NCI-H526 treated with DMSO at 0.1 percent for 48 hours (cell line): ENCODE data around the gene GPX7.

Experiments used
- DNase-seq: peaks from one replicate; lab custom pipeline; 2025; lab: John Stamatoyannopoulos, UW

The GPX7 gene

DNA sequence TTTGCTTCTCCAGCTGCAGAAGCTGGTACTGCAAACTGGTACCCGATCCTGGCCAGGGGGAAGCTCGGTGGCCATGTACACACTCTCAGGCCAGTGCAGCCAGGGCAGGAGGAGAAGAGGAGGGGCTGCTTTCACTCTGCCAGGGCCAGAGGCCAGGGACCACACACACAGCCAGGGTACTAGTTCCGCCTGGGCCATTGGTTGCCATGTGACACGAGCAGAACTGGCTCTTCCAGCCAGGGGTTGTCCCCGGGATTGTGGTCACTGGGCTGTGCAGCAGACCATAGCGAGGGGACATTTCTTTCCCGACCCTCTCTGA is 27.1 kb downstream of the GPX7 start:
- DNase-seq = no peak

DNA sequence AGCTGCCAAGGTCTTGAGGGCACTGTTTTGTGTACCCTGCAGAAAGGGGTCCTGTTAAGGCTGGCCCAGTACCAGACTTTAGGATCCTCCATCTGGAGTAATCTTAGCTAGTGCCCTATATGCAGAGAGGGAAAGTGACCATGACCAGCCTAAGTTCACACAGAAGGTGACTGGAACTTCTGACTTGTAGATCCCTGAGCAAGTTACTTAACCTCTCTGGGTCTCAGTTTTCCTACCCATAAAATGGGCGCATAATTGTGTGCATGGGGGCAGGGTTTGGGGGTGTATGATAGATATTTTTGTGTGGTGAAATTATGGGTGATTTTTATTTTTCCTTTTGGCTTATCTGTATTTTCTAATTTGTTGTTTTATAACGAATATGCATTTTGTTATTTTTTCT is 27.5 kb downstream of the GPX7 start:
- DNase-seq = no peak

DNA sequence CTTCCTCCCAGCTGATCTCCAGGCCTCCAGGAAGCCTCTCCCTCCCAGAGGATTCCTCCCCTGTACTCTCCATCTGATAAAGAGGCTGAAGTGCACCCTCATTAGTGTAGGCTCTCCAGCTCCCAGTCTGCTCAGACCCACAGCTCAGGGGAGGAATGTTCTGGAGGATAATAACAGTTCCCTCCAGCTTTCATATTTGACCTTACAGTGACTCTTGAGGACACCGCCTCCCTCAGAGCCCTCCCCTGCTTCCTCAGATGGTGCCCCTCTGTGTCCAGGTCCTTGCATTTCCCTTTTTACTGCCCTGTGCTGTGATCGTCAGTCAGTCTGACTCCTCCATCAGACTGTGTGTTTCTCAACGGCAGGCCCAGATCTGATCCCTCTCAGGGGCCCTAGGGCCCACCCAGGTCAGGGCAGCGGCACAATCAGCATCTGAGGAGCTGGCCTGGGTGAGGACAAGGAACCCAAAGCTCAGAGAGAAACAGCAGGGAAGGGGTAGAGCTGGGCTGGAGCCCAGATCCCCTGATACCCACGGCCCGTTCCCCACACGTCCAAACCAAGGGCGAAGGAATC is 29.7 kb downstream of the GPX7 start:
- no peak for DNase-seq

DNA sequence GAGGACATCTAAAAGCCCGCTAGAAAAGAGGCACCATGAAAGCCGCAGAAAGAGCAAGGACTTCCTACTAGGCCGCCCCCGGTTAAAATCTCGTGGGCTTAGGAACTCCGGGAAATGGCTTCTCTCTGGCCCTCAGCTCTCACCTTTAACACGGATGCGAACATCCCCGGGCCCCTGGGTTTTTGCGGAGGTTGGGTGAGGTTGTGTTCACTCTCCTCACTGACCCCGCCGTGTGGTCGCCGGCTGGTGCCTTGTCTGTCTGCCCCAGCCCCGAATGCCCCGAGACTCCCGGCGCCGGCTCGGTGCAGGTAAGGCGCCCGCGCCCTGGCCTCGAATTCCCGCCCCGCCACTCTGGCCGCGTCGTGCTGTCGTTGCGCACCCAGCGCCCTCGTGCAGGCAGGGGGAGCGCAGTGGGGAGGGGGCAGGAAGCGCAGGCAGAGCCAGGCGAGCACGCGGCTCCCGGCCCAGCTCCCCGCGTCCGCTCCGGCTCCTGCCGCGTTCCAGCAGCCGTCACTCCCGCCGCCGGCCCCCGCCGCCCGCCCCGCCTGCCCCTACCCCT is 30.6 kb downstream of the GPX7 start, which contains the start of gene SHISAL2A:
Gene SHISAL2A, plus strand, starts transcription at position 437 of the 559 bp plus-strand sequence. CDS start 326 bp downstream, outside the sequence.
- DNase-seq = no peak

DNA sequence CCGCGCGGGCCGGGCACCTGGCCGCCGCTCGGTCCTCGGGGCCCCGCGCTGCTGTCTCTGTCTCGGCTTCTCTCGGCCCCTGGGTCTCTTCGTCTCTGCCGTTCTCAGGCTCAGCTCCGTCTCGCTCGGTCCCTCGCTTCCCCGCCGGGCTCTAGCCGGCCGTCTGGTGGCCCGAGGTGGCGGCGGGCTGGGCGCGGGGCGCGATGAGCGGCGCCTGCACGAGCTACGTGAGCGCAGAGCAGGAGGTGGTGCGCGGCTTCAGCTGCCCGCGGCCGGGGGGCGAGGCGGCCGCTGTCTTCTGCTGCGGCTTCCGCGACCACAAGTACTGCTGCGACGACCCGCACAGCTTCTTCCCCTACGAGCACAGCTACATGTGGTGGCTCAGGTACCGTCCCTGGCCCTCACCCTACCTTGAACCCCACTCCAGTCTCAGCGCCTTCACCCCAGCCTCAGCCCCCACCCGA is 31.2 kb downstream of the GPX7 start:
- DNase-seq = peak; percentile 27

DNA sequence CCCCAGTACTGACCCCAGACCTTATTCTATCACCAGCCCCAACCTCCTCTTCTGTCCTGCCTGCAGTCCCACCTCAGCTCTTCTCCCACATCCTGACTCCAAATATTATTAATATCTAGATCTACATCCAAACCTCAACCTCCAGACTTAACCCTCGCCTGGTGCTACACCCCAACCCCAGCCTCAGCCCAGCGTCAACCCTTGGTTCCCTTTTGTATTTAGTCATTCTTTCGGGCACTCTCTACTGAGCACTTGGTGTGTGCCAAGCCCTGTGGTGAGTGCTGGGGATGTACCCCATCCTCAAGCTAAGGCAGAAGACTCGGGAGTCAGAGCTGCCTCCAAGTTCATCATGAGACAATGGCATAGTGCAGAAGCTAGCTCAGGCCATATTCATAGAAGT is 31.9 kb downstream of the GPX7 start:
- DNase-seq = no peak

DNA sequence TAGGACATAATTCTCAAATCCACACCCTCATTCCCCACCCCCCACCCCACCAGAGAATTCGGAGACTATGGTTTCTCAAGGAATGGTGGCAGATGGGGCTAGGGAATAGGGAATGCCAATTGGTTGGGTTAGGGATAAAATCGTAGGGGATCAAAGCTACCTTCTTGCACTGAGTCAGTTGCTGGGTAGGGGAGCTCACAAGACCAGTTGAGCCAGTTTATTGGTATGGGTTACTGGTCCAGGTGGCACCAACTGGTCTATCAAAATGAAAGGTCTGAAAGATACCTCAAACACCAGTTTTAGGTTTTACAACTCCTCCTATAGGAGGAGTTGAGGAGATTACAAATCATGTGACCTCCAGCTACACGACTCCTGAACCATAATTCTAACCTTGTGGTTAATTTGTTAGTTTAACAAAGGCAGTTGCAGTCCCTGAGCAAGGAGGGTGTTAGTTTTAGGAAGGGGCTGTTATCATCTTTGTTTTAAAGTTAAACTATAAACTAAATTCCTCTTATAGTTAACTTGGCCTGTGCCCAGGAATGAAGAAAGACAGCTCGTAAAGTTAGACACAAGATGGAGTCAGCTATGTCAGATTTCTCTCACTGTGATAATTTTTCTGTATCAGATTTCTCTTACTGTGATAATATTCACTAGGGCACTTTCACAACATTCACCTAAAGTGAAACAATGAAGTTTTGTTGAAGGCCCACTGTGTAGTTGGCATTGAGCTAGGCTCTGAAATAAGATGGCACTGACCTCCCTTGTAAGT is 33.3 kb downstream of the GPX7 start:
- DNase-seq = no peak

DNA sequence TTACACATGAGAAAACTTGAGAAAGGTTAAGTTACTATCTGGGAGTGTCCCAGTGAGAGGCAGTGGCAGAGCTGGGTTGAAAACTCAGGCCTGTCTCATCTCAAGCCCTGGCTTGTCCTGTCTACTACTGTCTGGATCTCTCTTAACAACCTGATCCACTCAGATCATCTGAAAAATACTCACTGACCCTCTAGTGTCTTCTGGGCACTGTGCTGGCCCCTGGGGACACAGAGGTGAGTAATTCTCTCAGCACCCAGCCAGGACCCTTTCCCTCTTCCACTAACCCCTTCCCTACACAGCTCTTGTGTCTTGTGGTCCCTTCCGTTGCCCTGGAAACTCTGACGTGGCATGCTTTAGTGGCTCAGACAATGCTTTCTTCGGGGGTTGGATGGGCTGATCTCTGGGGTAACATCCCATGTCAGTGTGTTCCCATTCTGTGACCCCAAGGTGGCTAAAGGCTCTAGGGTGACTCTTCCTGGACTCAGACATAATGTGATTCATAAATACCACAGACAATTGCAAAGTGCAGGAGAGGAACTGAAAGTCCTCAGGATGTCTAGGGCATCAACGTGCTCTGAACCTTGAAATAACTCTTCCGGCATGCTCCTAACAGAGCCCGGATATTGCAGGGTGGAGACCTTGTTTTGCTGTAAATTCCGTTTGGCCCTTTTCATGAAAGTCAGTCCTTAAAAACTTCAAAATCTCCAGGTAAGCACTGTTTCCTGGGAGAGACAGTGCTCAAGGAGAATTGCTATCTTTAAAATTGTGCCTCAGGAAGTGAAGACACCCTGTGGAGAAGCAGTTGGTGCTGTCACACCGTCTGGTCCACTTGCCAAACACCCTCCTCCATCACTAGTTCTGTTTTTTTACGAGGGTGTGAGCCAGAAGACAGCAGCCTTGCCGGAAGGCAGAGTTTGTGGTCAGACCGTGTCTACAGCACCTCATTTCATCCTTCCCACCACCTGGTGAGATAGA is 34.8 kb downstream of the GPX7 start:
- no peak for DNase-seq

DNA sequence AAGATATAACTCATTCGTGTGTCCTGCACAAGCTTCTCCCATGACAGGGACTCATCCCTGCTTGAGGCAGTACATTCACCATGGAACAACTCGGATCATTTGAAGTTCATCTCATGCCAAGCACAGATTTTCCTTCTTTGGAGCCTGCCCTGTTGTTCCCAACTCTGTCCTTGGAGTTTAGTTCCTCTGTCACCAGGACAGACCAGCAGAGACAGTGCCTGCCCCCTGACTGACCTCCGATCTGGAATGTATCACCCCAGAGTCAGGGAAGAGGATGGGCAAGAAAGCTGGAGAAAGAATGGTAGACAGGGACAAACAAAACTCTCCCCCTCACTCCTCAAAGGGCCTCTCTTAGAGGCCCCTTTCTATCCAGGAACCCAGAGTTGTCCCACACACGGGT is 35.8 kb downstream of the GPX7 start:
- DNase-seq = no peak

DNA sequence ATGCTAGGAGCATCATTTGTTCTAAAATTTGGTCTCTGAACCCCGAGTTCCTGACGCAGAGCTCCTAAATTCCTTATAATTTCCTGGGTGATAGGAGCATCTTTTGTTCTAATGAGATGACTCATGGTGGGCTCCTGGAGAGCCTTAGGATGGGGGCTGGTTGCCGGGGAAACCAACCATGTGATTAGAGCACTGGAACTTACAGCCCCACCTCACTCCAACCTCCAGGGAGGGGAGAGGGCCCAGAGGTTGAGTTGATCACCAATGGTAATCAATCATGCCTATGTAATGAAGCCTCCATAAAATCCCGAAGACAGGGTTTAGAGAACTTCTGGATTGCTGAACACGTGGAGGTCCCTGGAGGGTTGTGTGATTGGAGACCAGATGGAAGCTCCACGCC is 38.5 kb downstream of the GPX7 start:
- no peak for DNase-seq

DNA sequence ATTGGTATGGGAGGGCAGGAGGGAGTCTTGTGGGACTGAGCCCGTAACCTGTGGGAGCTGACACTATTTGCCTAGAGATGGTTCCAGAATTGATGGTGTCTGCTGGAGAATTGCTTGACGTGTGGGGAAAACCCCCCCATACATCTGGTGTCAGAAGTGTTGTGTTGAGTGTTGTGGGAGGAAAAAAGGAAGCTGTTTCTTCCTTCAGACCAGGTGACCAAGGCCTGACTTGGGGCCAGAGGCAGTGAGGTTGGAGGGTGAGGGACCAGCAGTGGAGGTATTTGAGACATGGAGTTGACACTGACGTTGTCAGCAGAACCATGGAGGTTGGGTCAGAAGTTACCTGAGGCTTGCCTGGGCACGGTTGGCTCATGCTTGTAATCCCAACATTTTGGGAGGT is 39.1 kb downstream of the GPX7 start:
- DNase-seq = no peak

DNA sequence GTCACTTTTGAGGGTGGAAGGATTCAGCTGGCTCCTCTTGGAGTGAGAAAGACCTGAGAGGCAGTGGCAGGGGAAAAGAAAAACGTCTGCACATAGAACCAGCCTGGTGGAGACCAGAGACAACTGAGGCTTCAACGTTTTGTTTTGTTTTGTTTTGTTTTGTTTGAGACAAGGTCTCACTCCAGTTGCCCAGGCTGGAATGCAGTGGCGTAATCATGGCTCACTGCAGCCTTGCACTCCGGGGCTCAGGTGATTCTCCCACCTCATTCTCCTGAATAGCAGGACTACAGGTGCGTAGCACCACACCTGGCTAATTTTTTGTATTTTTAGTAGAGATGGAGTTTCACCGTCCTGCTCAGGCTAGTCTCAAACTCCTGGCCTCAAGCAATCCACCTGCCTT is 43.1 kb downstream of the GPX7 start:
- no peak for DNase-seq

DNA sequence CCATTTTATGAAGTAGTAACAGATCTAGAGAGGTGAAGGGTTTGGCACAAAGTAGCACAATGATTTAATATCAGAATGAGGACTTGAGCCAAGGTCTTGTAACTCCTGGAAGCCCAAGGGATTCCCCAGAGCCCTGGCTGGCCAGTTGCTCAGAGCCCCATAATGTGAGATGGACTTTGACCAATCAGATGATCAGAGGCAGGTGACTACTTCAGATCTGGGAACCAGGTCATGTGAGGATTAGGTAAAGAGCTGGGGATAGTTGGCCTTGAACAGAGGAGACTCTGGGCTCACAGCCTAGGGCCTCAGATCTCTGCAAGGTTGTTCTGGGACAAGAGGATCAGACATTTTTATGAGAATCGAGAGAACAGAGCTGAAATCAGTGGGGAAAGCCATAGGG is 49.7 kb downstream of the GPX7 start:
- no peak for DNase-seq

DNA sequence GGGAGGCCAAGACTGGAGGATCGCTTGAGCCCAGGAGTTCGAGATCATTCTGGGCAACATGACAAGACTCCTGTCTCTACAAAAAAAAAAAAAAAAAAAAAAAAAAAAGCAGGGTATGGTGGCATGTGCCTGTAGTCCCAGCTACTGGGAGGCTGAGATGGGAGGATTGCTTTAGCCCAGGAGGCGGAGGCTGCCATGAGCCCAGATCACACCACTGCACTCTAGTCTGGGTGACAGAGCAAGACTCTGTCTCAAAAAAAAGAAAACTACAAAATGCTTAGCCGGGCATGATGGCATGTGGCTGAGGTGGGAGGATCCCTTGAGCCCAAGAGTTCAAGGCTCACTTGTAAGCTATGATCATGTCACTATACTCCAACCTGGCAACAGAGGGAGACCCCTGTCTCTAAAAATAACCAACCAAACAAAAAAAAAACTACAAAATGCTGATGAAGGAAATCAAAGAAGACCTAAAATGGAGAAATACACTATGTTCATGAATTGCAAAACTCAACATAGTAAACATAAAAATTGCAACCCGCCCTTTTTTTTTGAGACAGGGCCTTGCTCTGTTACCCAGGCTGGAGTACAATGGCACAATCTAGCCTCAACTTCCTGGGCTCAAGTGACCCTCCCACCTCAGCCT is 51.2 kb downstream of the GPX7 start:
- DNase-seq = no peak

DNA sequence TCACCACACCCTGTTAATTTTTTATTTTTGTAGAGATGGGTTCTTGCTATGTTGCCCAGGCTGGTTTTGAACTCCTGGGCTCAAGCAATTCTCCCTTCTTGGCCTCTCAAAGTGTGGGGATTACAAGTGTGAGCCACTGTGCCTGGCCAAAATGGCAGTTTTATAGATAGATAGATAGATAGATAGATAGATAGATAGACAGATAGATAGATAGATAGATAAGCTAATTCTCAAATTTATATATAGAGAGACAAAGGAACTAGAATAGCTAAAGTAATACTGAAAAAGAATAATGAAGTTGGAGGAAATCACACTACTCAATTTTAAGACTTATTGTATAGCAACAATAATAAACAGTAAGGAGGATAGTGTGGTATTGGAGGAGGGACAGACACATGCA is 51.9 kb downstream of the GPX7 start:
- DNase-seq = no peak

DNA sequence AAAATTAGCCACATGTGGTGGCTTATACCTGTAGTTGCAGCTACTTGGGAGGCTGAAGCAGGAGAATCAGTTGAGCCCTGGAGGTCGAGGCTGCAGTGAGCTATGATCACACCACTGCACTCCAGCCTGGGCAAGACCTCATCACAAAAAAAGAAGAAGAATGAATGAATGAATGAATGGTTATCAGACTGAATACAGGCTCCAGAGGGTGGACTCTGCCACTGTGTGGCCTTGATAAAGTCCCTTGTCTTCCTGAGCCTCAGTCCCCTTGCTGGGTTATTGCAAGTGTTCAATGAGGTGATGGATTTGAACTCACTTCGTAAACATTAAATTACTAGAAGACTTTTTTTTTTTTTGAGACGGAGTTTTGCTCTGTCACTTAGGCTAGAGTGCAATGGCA is 55.5 kb downstream of the GPX7 start:
- no peak for DNase-seq
